HG03064 (cell line): ENCODE results near the gene CIROP.

Experiments
- ATAC-seq: cut with Tn5 transposase; IDR thresholded peaks from one replicate; pipeline ENCODE4 v1.9.1; 2021; ENCODE audit warnings: low read depth; ENCODE audit not compliant: unreplicated experiment

CIROP gene

GRCh38 chr14:23104591-23105347 is at the start of gene CIROP:
CIROP (minus strand) TSS chr14:23104989; CDS start chr14:23104920, 69 bp downstream.
- no peak for ATAC-seq

- no peak for ATAC-seq
Measured at GRCh38 chr14:23153851-23154796, 49.3 kb upstream of the CIROP start.

GRCh38 chr14:23151342-23151741 is 46.6 kb upstream of the CIROP start:
- ATAC-seq, result no peak

- no peak for ATAC-seq
Measured at GRCh38 chr14:23149745-23150144, 45.0 kb upstream of the CIROP start.

- no peak for ATAC-seq
Measured at GRCh38 chr14:23148591-23149249, 43.9 kb upstream of the CIROP start.

- ATAC-seq, result no peak
Measured at GRCh38 chr14:23147676-23148075, 42.9 kb upstream of the CIROP start.

- ATAC-seq, result no peak
Measured at GRCh38 chr14:23146980-23147379, 42.2 kb upstream of the CIROP start.

GRCh38 chr14:23146351-23146910 is 41.6 kb upstream of the CIROP start:
- ATAC-seq, result no peak

- no peak for ATAC-seq
Measured at GRCh38 chr14:23145794-23146350, 41.1 kb upstream of the CIROP start.

GRCh38 chr14:23143911-23144310 is 39.1 kb upstream of the CIROP start:
- no peak for ATAC-seq

- ATAC-seq, result no peak
Measured at GRCh38 chr14:23142826-23143225, 38.0 kb upstream of the CIROP start.

GRCh38 chr14:23141706-23142444 is 37.1 kb upstream of the CIROP start:
- ATAC-seq, result no peak

GRCh38 chr14:23140371-23140770 is 35.6 kb upstream of the CIROP start:
- no peak for ATAC-seq

- no peak for ATAC-seq
Measured at GRCh38 chr14:23139874-23140273, 35.1 kb upstream of the CIROP start.

GRCh38 chr14:23137813-23138535 is 33.2 kb upstream of the CIROP start:
- no peak for ATAC-seq

- ATAC-seq, result no peak
Measured at GRCh38 chr14:23137192-23137812, 32.5 kb upstream of the CIROP start.

- ATAC-seq, result no peak
Measured at GRCh38 chr14:23136566-23137133, 31.9 kb upstream of the CIROP start.

GRCh38 chr14:23132970-23133369 is 28.2 kb upstream of the CIROP start:
- no peak for ATAC-seq
